Measurements from ENCODE around the gene ERFL. TPM values are rescaled to one million over a fixed set of nuclear protein-coding genes. Genes with fewer than 3 reads are reported as not detected.

ERFL gene
- total and polyA plus RNA-seq, 2 of the 4 experiments (the other 2 are of a cell fraction), result not detected

DNA sequence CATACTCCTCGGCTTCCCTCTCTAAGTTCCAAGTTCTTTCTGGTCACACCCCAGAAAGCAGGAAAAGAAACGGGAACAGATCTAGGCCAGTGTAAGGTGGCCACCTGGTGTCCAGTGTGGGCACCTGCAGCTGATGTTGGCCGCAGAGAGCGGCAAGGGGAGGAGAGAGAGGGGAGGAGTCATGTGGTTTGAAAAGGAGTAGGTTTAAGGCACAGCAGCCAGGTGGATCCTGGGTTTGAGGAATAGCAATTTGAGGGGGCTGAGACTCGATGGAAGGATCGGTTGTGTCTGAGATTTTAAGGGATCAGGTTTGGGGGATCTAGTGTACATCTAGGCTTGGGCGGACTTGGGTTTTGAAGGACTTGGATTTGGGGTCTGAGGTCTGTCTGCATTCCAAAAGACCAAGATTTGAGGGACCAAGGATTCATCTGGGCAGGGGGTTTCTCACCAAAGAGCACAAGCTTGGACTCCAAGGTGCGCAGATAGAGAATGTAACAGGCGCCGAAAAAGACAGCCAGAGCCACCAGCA, 29.7 kb upstream of the ERFL start (continued):
- no peak for TF ChIP-seq FOS (IDR thresholded peaks at IDR 0.05; ENCODE audit: low read depth, low read length)

DNA sequence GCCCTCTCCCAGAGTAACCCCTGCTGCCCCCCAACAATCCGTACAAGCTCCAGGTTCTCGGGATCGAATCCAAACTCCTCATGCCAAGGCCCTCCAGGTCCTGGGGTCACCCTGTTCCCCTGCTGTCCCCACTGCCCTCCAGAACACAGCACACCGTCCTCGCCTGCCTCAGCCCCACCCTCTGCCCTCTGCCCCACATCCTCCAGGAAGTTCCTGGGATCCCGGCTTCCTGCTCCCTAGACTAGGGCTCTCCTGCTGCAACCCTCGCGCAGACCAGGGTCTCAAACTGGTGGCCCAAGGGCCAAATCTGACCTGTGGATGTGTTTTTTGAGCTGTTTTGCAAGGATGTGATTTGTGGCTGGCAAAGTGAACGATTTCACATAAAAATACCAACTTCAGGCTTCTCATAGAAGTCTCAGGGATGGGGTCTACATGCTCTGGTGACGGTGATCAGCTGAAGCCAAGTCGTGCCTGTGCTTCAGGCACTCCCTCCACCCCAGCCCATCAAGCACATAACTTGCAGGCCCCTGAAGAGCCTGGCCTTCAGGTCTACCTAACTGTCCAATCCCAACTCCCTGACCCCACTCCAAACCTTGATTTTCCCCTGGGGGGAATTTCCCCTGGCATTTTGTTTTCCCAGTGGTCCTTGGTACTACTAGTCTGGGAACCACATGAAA, 29.1 kb upstream of the ERFL start:
- Histone ChIP-seq H4K8ac (ENCODE audit: low read depth in 2 of 2, low read length in 2 of 2) (no peak overlapping the region), H3K27me3 (ENCODE audit: control insufficient read depth, insufficient read depth, low read length) (no peaks in the 10 kb centered on the region), H3K4me1 (ENCODE audit: control insufficient read depth, insufficient read depth, low read length) (peaks cover 6% of the 10 kb centered on the region), H3K18ac (ENCODE audit: low read depth, low read length) (no peak overlapping the region), H4K20me1 (ENCODE audit: insufficient read depth, low read length) (peaks cover 21% of the 10 kb centered on the region), H3K9me3 (ENCODE audit: control insufficient read depth, insufficient read depth, low read length) (no peaks in the 10 kb centered on the region), H2BK20ac (ENCODE audit: low read depth, low read length) (no peak overlapping the region), H3K14ac (replicated peaks; ENCODE audit: low read depth, low read length) (no peak overlapping the region; the same call in 1 of the 2 replicates), H3K9me1 (ENCODE audit: insufficient read depth, low read length) (peaks cover 7% of the 10 kb centered on the region; the same call in 1 of the 2 replicates), H4K91ac (ENCODE audit: insufficient read depth, low read depth, low read length) (no peak overlapping the region), H3K56ac (ENCODE audit: extremely low read depth, insufficient read depth, low read length) (no peak overlapping the region), H3K9ac (ENCODE audit: low read depth, low read length) (no peak overlapping the region), H2BK5ac (ENCODE audit: low read depth, low read length, poor library complexity, severe bottlenecking) (no peak overlapping the region), H2AK5ac (ENCODE audit: low read depth, low read length) (no peak overlapping the region), H3K4ac (ENCODE audit: low read depth, low read length) (no peak overlapping the region), H4K5ac (ENCODE audit: low read depth, low read length) (no peak overlapping the region), H3K79me1 (ENCODE audit: low read depth in 1 of 2, low read length in 2 of 2) (peaks cover 7 to 26% of the 10 kb centered on the region in 2 experiments), H3K4me2 (ENCODE audit: low read depth, low read length) (peak overlapping the region; percentile 86), H2BK120ac (ENCODE audit: low read depth, low read length) (no peak overlapping the region), H2BK15ac (ENCODE audit: low read depth, low read length) (no peak overlapping the region), H3K4me3 (ENCODE audit: insufficient read depth, low read depth, low read length) (no peak overlapping the region), H3K36me3 (ENCODE audit: control insufficient read depth, insufficient read depth, low read length) (peaks cover 10% of the 10 kb centered on the region; the same call in 1 of the 2 replicates), H2AFZ (replicated peaks; ENCODE audit: low read length, poor library complexity) (peak overlapping the region; percentile 93), H3K27ac (ENCODE audit: insufficient read depth, low read length) (no peak overlapping the region), H3K23ac (ENCODE audit: low read depth, low read length) (no peak overlapping the region), H2AK9ac (replicated peaks; ENCODE audit: low read depth, low read length, poor library complexity) (peak overlapping the region; percentile 92)
- ChIA-PET POLR2A (ENCODE audit: unreplicated experiment) (no interaction called here), CTCF (no interaction called here)
- WGBS, 2 experiments (ENCODE audit: extremely low coverage in 2 of 2, insufficient read length in 1 of 2), result 94% methylated on average over 3 of the region's 11 CpGs; no CpG with 5 or more reads in 1 of the 2 experiments
- BruUV-seq (replicated peaks), result no TSS peak
- in situ Hi-C loops (cut with MboI; ENCODE audit: low sequenced_read_pairs) (no loop called here), intact Hi-C loops (cut with micrococcal nuclease) (loop anchor here (5.0 to 10.0 kb wide), 2 partner anchors 75 to 162 kb away; partner anchors contain the start of gene CEACAM3), dilution Hi-C loops (cut with HindIII; ENCODE audit: low sequenced_read_pairs, unreplicated experiment) (no loop called here)
- ATAC-seq (ENCODE audit: low read depth), result no peak
- no peak for DNase-seq
- no peak; the same call in 1 of the 2 replicates for TF ChIP-seq POLR2A (IDR thresholded peaks at IDR 0.05; ENCODE audit: low read depth, low read length)
- no peak for TF ChIP-seq FOS (IDR thresholded peaks at IDR 0.05; ENCODE audit: low read depth, low read length)
- TF ChIP-seq MAZ (IDR thresholded peaks at IDR 0.05; ENCODE audit: borderline replicate concordance, low read depth, low read length), result no peak
- TF ChIP-seq MXI1 (IDR thresholded peaks at IDR 0.05; ENCODE audit: borderline replicate concordance, low read depth, low read length), result no peak
- no peak for TF ChIP-seq RAD21 (IDR thresholded peaks at IDR 0.05; ENCODE audit: low read length)
- TF ChIP-seq, protein P1, sequence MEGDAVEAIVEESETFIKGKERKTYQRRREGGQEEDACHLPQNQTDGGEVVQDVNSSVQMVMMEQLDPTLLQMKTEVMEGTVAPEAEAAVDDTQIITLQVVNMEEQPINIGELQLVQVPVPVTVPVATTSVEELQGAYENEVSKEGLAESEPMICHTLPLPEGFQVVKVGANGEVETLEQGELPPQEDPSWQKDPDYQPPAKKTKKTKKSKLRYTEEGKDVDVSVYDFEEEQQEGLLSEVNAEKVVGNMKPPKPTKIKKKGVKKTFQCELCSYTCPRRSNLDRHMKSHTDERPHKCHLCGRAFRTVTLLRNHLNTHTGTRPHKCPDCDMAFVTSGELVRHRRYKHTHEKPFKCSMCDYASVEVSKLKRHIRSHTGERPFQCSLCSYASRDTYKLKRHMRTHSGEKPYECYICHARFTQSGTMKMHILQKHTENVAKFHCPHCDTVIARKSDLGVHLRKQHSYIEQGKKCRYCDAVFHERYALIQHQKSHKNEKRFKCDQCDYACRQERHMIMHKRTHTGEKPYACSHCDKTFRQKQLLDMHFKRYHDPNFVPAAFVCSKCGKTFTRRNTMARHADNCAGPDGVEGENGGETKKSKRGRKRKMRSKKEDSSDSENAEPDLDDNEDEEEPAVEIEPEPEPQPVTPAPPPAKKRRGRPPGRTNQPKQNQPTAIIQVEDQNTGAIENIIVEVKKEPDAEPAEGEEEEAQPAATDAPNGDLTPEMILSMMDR (conservative IDR thresholded peaks at IDR 0.05; ENCODE audit: low read depth, low read length), result no peak
- TF ChIP-seq RFX5 (IDR thresholded peaks at IDR 0.05; ENCODE audit: low read depth, low read length), result no peak
- no peak for TF ChIP-seq MAFK (IDR thresholded peaks at IDR 0.05; ENCODE audit: low read depth, low read length)
- no peak for TF ChIP-seq BHLHE40 (IDR thresholded peaks at IDR 0.05; ENCODE audit: low read depth, low read length)
- no peak for TF ChIP-seq USF2 (IDR thresholded peaks at IDR 0.05; ENCODE audit: low read depth, low read length)
- TF ChIP-seq CHD1 (IDR thresholded peaks at IDR 0.05; ENCODE audit: low read depth, low read length), result no peak
- TF ChIP-seq CEBPB (IDR thresholded peaks at IDR 0.05; ENCODE audit: low read depth, low read length), result no peak
- no peak for TF ChIP-seq NFE2L2 (IDR thresholded peaks at IDR 0.05; ENCODE audit: low read depth, low read length)

All from IMR-90 (cell line).